ENCODE measurements around the gene NEK10.

Gene NEK10

DNA sequence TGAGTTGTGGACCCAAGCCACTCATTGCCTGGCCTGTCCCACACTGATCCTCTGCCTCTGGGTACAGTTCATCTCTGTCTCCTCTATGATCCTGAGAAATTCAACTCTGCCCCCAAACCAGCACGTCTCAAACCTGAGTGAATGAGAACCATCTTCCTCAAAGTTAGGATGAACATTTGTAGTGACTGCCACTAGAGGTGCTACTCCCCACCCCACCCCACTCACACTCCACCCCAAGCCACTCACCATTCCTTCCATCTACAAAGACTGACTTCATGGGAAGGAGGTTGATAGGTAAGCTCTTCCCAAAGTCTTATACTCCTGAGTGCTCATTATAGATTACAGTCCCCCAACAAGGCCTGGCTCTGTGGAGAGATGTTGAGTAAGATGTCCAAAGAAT lies 43.8 kb downstream of the NEK10 start:
- TF ChIP-seq, protein P1, sequence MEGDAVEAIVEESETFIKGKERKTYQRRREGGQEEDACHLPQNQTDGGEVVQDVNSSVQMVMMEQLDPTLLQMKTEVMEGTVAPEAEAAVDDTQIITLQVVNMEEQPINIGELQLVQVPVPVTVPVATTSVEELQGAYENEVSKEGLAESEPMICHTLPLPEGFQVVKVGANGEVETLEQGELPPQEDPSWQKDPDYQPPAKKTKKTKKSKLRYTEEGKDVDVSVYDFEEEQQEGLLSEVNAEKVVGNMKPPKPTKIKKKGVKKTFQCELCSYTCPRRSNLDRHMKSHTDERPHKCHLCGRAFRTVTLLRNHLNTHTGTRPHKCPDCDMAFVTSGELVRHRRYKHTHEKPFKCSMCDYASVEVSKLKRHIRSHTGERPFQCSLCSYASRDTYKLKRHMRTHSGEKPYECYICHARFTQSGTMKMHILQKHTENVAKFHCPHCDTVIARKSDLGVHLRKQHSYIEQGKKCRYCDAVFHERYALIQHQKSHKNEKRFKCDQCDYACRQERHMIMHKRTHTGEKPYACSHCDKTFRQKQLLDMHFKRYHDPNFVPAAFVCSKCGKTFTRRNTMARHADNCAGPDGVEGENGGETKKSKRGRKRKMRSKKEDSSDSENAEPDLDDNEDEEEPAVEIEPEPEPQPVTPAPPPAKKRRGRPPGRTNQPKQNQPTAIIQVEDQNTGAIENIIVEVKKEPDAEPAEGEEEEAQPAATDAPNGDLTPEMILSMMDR (IDR thresholded peaks at IDR 0.05) = no peak
- H3K4me3 ChIP-seq = no peak overlapping the region
- DNase-seq (ENCODE audit: low spot score) = no peak
- H3K27ac ChIP-seq = no peak overlapping the region

- TF ChIP-seq, protein P1 (IDR thresholded peaks at IDR 0.05) = no peak
- no peak overlapping the region for H3K4me3 ChIP-seq
- H3K27ac ChIP-seq = no peak overlapping the region
- DNase-seq (ENCODE audit: low spot score) = no peak
These were observed 44.5 kb downstream of the NEK10 start for GRCh38 chr3:27324686-27325085.

- DNase-seq (ENCODE audit: low spot score) = no peak
- Histone ChIP-seq H3K27ac (no peak overlapping the region), H3K4me3 (no peak overlapping the region)
- TF ChIP-seq, protein P1 (IDR thresholded peaks at IDR 0.05) = no peak
These were observed 46.1 kb downstream of the NEK10 start for GRCh38 chr3:27323087-27323570.

DNA sequence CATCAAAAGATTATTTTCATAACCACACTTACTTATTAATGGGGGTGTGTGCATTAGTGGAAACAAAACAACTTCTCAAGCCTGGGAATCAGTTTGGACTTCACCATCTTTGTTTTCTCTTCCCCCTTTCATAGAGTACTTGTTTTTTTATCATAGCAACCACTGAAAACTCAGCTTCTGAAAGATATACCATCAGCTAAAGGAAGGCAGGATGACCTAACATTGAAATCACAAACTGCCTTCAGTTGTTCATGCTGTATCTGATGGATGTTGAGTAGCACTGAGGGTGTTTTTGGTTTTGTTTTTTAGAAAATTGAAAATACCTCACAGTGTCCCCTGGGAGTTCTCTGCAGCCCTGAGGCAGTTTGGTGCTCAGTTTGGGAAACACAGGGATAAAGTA lies 46.5 kb downstream of the NEK10 start:
- no peak for DNase-seq (ENCODE audit: low spot score)
- TF ChIP-seq, protein P1 (IDR thresholded peaks at IDR 0.05) = no peak
- Histone ChIP-seq H3K4me3 (no peak overlapping the region), H3K27ac (no peak overlapping the region)

DNA sequence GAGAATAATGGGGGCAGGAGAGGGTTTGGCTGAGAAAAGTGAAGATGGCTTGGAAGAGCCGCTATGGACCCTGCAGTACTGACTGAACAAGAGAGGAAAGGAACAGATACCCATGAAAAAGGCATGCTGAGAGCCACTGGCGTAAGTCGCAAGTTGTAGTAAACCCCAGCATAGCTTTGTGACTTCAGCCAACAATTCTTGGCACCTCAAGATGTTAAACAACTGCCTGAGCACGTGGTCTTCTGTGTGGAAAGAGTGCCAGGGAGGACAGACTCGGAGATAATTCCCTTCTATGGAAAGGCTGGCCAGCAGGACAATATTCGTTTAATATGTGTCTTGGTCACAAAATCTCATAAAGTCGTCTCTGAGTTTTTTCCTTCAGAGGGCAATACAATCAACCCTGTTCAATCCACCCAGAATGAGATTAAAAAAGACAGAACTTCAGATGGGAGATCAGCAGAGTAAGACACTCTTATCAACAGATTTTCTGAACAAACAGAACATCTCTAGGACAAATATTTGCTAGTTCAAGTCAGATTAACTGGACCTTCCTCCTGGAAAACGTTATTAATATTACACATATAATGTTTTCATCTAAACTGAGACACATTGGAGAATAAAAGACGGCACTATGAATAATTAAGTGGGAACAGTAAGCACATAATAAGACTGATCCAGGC lies 49.2 kb downstream of the NEK10 start:
- no peak overlapping the region for H3K27ac ChIP-seq
- H3K4me3 ChIP-seq = peak overlapping the region; percentile 2
- TF ChIP-seq, protein P1 (IDR thresholded peaks at IDR 0.05) = no peak
- no peak for DNase-seq (ENCODE audit: low spot score)

GRCh38 chr3:27319304-27319703 lies 49.9 kb downstream of the NEK10 start:
- Histone ChIP-seq H3K4me3 (no peak overlapping the region), H3K27ac (no peak overlapping the region)
- no peak for DNase-seq (ENCODE audit: low spot score)
- TF ChIP-seq, protein P1 (IDR thresholded peaks at IDR 0.05) = no peak

- no peak for DNase-seq (ENCODE audit: low spot score)
- Histone ChIP-seq H3K4me3 (no peak overlapping the region), H3K27ac (no peak overlapping the region)
- TF ChIP-seq, protein P1 (IDR thresholded peaks at IDR 0.05) = no peak
These were observed 52.1 kb downstream of the NEK10 start for GRCh38 chr3:27317096-27317495.

Data from coronary artery (tissue), 2 donors.